Psoas muscle (tissue), 8 donors: Measurements from ENCODE around the gene ABLIM2. TPM values are rescaled to one million over a fixed set of nuclear protein-coding genes. Genes with fewer than 3 reads are reported as not detected.

Experiments used
- ATAC-seq, 4 donors: fragments of 200-7000 bp; cut with Tn5 transposase; one replicate each; pipeline ENCODE4 v1.9.1; 2020; ENCODE audit warnings: moderate library complexity in 3 of 4, mild to moderate bottlenecking in 2 of 4
- DNase-seq, 2 donors: peaks; one replicate each; pipeline ENCODE4 v3.0.0-alpha.2; 2020
- H3K27ac ChIP-seq: fragments of 200-600 bp; one replicate; pipeline ENCODE4 v1.8.0; 2022
- H3K27me3 ChIP-seq, 3 donors: fragments of 200-600 bp in 1 of 3; one replicate each; pipeline versions ENCODE4 v1.6.1 to v1.8.0; 2013 to 2022; ENCODE audit warnings: low read length in 2 of 3, mild to moderate bottlenecking in 2 of 3, moderate library complexity in 1 of 3; ENCODE audit not compliant: insufficient read depth in 3 of 3
- H3K36me3 ChIP-seq, 2 donors: fragments of 200-600 bp in 1 of 2; one replicate each; pipeline versions ENCODE4 v1.6.1 to v1.8.0; 2013 to 2022; ENCODE audit warnings: low read depth in 1 of 2, mild to moderate bottlenecking in 1 of 2, moderate library complexity in 1 of 2; ENCODE audit not compliant: insufficient read depth in 1 of 2
- H3K4me1 ChIP-seq: fragments of 200-600 bp; one replicate; pipeline ENCODE4 v1.8.0; 2022
- H3K4me3 ChIP-seq: fragments of 200-600 bp; one replicate; pipeline ENCODE4 v1.8.0; 2022; ENCODE audit warnings: mild to moderate bottlenecking
- H3K9me3 ChIP-seq: fragments of 200-600 bp; one replicate; pipeline ENCODE4 v1.8.0; 2022
- CTCF ChIP-seq: fragments of 200-600 bp; IDR thresholded peaks from one replicate; pipeline ENCODE4 v1.8.0; 2022; ENCODE audit warnings: antibody characterized with exemption
- WGBS, 3 donors: extraction: QIAGEN DNeasy Blood & Tissue Kit; methylation state at CpG; one replicate each; pipeline versions ENCODE4 v1.1.6 to v1.1.7; 2013; 5-methylcytosine and 5-hydroxymethylcytosine counted together
- intact Hi-C, 2 donors: fragments of 100-400 bp; cut with DNase I; formaldehyde crosslinking; loops; one replicate each; pipeline versions ENCODE4 v1.11.0 to v1.14.2; 2022
- polyA plus RNA-seq, 3 donors: library from polyadenylated mRNA; stranded (reverse); fragments of 200-250 nt; gene quantifications; one replicate each; pipeline ENCODE4 v1.2.3, GENCODE V29; 2013
- total RNA-seq, 4 donors: library from RNA; stranded (reverse); fragmentation: NEBNext Ultra II Directional in 2 of 4; extraction: Animal tissue kit (Norgen Biotek cat#: 25700) in 2 of 4; gene quantifications; one replicate each; pipeline versions ENCODE4 v1.2.1 to v1.2.4, GENCODE V29; 2021 to 2023
- donor health status: healthy with polysubstance abuse.
- donor health status: DM: no; HTN: no; CAD: no; lungs with moderate emphysema.
- donor health status: Bipolar disorder and iron deficiency.
- donor health status: healthy.
- donor health status: DM: yes; HTN: yes; CAD: no.
- donor health status: DM: no; HTN: no; CAD: no.
- donor health status: DM: no; HTN: no; CAD: no.
- donor health status: DM: yes; HTN: yes; CAD: no.

ABLIM2 gene
- total and polyA plus RNA-seq, 7 donors, result 82.2 to 956 (median 292) TPM

- TF ChIP-seq CTCF, result no peak
- H3K9me3 ChIP-seq, result no peaks in the 10 kb centered on the region
- H3K36me3 ChIP-seq, result peaks cover 0 to 10% of the 10 kb centered on the region in 2 donors
- peak overlapping the region; percentile 48 for H3K27ac ChIP-seq
- 52 to 74% (median 56%) methylated on average over 6 of the region's 6 CpGs for WGBS, 3 donors
- DNase-seq (peak in 1 of 2 donors; percentile 47), ATAC-seq (no peak)
- intact Hi-C loops, result no loop called here
- peaks cover 21% of the 10 kb centered on the region for H3K4me1 ChIP-seq
- H3K4me3 ChIP-seq, result no peak overlapping the region
- no peaks in the 10 kb centered on the region for H3K27me3 ChIP-seq
Measured at GRCh38 chr4:8129785-8130184, 28.8 kb downstream of the ABLIM2 start.

DNA sequence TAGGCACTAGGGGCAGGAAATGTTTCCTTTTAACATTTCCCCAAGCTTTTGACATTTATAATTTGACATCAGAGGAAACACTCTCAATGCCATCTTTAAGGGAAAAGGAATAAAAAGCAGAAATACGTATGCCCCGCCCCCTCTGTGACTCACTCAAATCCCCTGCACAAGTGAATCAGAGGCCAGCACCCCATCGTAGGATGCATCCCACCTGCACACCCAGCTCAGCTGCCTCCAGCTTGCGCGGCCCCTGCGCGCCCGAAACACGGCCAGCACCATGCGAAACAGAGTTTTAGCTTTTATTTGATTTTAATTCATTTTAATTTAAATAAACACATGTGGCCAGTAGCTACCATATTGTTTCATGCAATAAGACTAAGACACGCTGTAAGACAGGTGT, 29.5 kb downstream of the ABLIM2 start:
- Histone ChIP-seq H3K36me3 (peaks cover 0 to 16% of the 10 kb centered on the region in 2 donors), H3K4me3 (no peak overlapping the region), H3K4me1 (peaks cover 28% of the 10 kb centered on the region), H3K27me3 (no peaks in the 10 kb centered on the region), H3K9me3 (no peaks in the 10 kb centered on the region), H3K27ac (peak overlapping the region; percentile 98)
- 93 to 94% (median 94%) methylated on average over 11 of the region's 11 CpGs for WGBS, 3 donors
- DNase-seq (peak in 1 of 2 donors; percentile 38), ATAC-seq (no peak)
- intact Hi-C loops, result no loop called here
- TF ChIP-seq CTCF, result no peak

DNA sequence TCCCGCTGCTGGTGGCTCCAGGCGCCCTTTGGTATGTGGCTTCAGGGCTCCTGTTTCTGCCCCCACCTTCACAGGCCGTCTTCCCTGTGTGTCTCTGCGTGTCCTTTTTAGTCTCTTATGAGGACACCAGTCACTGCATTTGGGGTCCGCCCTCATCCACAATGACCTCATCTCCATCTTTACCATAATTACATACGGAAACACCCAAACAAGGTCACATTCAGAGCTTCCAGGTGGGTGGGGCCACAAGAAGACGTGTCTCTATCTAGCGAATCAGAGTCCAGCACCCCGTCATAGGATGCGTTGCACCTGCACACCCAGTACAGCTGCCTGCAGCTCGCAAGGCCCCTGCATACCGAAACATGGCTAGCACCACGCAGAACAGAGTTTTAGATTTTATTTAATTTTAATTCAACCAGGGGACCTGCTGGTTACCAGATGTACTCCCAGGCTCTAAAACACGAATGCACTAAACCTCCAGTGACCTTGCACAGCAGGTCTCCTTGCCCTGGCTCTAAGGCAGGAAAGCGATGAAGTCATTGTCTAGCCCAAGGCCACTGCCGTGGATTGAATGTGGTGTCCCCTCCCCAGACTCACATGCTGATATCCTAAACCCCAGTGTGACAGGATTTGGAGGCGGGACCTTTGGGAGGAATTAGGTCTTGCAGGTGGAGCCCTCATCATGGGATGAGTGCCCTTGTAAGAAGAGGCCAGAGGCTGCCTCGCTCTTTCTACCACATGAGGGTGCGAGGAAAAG, 30.3 kb downstream of the ABLIM2 start:
- no peaks in the 10 kb centered on the region for H3K9me3 ChIP-seq
- DNase-seq, result peak in 1 of 2 donors; percentile 64
- peak overlapping the region; percentile 98 for H3K27ac ChIP-seq
- peaks cover 31% of the 10 kb centered on the region for H3K4me1 ChIP-seq
- ATAC-seq, result peak; percentile 33 to 41 (median 39)
- no peak for TF ChIP-seq CTCF
- no peaks in the 10 kb centered on the region for H3K27me3 ChIP-seq
- peak overlapping the region; percentile 79 for H3K4me3 ChIP-seq
- 64 to 76% (median 65%) methylated on average over 19 of the region's 19 CpGs for WGBS, 3 donors
- intact Hi-C loops, result no loop called here
- peaks cover 0 to 20% of the 10 kb centered on the region in 2 donors for H3K36me3 ChIP-seq

- TF ChIP-seq CTCF, result no peak
- 35 to 54% (median 38%) methylated on average over 25 to 29 of the region's 29 CpGs for WGBS, 3 donors
- intact Hi-C loops, result loop anchor here in 1 of 2 donors (1.0 to 2.0 kb wide), 2 partner anchors 27 to 38 kb away; no protein-coding TSS in a partner anchor
- Histone ChIP-seq H3K36me3 (peaks cover 0 to 20% of the 10 kb centered on the region in 2 donors), H3K4me1 (peaks cover 42% of the 10 kb centered on the region), H3K9me3 (no peaks in the 10 kb centered on the region), H3K27ac (peak overlapping the region; percentile 98), H3K27me3 (no peaks in the 10 kb centered on the region), H3K4me3 (peak overlapping the region; percentile 79)
- ATAC-seq (peak; percentile 78 to 83 (median 80)), DNase-seq (peak; percentile 69 to 90)
Measured at GRCh38 chr4:8127051-8127826, 31.4 kb downstream of the ABLIM2 start.
